GM04503 (cell line): ENCODE results near the gene BRIX1.

Experiments used
- DNase-seq: peaks from one replicate; pipeline ENCODE4 v3.0.0-alpha.2; 2012; ENCODE audit warnings: low read depth

Gene BRIX1, protein sequence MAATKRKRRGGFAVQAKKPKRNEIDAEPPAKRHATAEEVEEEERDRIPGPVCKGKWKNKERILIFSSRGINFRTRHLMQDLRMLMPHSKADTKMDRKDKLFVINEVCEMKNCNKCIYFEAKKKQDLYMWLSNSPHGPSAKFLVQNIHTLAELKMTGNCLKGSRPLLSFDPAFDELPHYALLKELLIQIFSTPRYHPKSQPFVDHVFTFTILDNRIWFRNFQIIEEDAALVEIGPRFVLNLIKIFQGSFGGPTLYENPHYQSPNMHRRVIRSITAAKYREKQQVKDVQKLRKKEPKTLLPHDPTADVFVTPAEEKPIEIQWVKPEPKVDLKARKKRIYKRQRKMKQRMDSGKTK

DNA sequence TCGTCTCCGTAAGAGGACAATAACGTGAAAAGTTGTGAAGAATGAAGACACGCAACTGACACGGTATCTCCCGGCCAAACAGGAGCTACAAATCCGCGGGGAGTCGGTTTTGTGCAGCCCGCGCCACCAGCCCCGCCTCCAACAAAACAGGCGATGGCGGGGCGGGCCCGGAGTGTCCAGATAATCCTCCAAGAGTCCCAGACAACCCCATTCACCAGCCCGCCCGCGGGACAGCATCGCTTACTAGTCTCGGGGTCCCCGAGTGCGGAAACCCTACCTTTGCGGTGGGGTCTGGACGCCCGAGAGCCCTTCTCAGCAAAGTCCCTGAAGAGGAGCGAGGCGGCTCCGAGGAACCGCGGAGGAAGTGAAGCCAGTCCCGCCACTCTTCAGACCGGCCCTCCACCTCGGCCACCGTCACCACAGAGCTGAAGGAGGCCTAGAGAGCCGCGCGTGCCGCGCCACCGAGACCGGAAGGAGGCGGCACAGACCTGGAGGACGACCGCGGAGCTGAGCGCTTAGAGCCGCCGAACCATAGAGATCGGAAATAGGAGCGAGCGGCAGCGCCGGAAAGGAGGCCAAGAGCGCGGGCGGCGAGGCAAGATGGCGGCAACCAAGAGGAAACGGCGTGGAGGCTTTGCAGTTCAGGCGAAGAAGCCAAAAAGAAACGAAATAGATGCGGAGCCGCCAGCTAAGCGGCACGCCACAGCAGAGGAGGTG lies at the start of gene BRIX1, which contains the start of gene RAD1:
Gene BRIX1, plus strand, starts transcription at position 573 of the 717 bp plus-strand sequence. Its CDS starts 28 bp downstream, at position 601.
Gene RAD1, minus strand, starts transcription at position 366 of the 717 bp plus-strand sequence. CDS start 612 bp downstream, outside the sequence.
- DNase-seq = peak; percentile 88

DNA sequence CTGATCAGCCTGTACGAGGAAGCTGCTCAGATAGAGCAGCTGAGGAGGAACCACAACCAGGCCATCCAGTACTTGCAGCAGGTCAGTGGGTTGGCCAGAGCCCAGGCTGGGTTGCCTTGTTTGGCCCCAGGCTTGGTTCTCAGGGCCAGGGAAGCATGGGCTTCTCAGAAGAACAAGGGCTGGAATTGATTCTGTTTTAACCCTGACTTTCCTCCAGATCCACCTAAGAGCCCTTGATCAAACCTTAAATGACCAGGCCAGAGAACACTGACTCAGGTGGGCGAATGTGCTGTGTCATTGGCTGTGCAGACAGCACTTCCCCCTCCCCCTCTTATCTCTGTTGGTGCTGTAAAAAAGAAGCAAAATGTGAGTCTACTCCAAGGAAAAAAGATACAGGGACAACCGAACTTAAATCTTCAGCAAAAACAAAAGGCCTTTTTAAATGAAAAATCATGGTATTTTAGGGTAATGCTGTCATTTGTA lies 48.5 kb upstream of the BRIX1 start:
- no peak for DNase-seq

DNA sequence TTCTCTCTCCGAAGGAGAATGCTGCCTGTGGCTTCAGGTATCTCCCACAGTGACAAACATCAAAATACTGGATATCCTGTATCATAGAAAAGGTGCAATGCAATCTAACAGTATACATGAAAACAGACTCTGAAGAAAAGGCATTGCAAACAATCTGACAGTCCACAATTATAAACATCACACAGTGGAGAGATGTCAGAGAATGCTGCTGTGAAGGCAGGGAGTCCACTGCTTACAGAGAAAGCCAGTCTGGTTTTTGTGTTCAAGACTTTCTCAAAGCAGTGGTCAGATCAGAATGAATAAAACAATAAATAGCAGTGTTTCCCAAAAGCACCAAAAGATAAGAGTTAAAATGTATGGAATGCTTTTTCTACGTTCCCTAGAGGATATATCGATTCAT lies 47.9 kb upstream of the BRIX1 start:
- no peak for DNase-seq

DNA sequence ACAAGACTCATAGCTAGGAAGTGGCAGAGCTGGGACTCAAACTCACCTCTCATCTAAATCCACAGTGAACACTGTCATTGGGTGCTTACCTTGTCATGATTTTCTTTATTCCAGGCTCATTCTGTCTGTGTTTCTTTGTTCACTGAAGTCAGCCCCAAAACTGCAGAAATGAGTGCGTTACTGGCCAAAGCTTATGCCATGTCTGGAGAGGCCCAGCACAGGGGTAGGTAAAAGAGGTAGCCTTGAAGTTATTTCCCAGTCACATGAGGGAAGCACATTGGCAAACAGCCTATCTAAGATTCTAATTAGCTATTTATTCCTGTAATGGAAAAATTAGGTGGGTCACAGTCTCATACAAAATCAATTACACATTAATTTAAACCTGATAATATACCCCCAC lies 46.7 kb upstream of the BRIX1 start:
- no peak for DNase-seq

DNA sequence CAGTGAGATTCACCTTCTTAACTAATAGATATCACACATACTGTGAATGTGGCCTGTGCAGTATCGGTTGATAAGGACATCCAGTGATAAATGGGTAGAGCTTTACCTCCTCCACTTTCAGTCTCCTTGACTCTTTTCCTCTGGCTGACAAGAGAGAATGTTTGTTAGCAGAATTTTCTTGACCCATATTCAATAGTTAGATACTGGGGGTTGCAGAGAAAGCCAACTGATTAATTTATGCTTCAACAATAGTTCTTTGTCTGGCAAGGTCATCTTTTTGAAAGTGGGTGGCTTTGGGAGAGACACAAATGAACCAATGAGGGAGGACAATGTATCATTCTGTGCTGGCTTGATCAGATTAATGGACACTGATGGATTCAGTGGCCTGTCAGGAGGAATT lies 46.3 kb upstream of the BRIX1 start:
- DNase-seq = no peak

DNA sequence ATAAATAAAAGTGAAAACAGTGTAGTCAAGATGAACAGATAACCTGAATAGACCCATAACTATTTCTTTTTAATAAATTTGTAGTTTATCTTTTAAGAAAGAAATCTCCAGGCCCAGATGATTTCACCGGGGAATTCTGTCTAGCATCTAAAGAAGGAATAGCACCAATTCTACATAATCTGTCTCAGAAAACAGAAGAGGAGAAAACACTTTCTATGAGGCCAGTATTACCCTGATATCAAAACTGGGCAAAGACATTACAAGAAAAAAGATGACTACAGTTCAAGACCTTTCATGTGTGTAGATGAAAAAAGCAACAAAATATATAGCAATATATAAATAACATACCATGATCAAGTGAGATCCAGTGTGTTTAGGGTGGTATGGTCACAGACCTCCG lies 45.1 kb upstream of the BRIX1 start:
- DNase-seq = no peak

DNA sequence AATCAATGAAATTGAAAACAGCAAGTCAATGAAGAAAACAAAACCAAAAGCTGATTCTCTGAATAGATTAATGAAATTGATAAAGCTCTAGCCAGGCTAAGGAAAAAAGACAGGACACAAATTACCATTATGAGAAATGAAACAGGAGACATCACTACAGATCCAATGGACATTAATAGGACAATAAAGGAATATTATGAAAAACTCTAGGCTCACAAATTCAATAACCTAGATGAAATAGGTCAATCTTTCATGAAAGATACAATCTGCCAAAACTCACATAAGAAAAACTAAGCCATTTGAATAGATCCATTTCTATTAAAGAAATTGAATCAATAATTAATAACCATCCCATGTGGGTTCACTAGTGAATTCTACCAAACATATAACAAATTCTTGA lies 39.2 kb upstream of the BRIX1 start:
- DNase-seq = no peak

DNA sequence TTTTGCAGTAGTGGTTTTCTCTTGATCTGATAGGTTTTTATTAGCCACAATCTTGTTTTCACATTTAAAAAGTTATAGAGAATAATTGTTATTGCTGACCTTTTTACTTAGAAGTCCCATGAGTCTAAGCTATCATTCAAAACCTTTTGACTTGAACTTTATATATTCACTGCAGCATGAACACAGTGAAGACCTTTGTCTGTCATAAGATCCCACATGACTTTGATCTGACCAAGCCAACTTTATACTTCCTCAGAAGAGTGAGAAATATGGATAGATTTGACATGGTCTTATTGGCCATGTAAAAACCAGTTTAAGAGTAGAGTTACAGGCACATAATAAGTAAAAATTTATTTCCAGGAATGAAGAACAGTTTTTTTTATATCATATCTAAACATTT lies 34.3 kb upstream of the BRIX1 start:
- DNase-seq = no peak

DNA sequence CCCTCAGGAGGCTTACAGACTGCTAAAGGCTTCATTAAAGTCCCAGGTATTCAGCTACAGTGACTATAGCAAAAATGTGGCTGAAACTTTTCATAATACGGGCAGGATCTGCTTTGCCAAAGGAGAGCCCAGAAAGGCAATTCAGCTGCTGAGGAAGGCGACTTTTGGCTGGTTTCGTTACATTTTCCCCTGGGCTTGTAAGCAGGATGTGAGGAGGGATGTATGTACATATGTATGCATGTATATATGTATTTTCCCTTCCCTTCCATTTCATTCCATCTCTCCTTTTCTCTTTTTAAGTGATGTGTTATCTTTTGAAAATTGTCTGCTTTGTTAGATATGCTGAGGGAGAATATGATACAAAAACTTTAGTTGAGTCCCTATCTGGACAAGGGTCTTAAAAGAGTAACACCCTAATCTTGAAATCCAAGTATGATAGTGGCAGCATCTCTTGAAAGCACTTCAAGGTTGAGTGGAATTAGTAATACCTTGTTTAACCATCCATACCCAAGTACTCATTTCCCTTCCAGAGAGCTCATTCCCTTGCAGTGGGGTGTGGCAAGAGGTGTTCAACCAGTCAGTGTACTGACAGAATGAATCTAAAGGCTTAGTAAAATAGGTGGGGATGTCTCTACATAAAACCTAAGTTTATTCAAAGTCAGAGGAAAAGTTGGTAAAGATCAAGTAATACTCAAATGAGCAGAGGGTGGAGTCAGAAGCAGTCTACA lies 29.0 kb upstream of the BRIX1 start:
- DNase-seq = no peak

DNA sequence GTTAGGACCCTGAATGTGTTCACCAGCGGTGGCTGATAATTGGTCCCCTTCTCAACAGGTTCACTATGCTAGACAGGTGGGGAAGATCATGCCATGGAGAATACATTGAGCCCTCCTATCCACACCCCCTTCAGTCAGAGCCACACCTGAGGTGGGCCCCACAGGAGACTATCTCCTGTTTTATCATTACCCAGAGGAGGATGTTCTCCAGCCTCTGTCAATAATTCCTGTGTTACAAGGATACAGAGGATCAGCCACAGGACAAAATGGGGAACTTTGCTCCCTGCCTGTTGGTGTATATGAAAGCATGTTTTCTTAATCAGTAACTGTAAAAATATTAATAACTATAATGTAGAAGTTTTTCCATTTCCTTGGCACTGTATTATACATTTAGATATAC lies 26.1 kb upstream of the BRIX1 start:
- no peak for DNase-seq

DNA sequence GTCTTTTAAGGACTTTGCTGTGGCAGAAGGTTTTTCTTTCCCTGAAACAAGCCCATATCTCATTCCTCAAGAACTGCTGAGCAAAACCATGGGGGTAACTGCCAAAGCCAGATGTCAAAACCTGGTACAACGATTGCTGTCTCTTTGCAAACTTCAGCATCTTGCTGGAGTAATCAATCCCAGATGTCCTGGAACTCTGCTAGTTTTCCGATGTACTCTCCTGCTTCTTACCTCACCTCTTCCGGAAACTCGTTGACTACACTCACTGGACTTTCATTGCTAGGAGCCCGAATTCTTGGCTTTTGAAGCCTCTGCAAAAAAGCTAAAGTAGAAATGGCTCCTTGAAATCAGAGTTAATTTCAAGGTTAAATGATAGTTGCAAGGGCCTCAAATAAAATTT lies 23.5 kb upstream of the BRIX1 start:
- DNase-seq = peak; percentile 74

DNA sequence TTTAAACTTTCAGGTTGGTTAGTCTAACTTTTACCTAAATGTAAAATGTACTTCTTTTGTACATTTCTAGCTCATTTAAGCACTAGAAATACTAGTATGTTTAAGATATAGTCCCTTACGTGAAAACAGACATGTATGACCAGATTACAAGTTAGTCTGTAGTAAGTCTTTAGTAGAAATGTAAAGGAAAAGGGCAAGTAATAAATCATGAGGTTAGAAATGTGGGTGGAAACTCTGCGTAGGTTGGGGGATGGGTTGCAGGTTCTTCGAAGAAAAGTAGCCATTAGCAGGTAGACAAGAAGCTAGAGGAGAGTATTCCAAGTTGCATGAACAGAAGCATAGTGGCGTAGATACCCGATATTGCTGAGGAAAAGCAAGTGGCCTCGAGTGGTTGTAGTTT lies 23.1 kb upstream of the BRIX1 start:
- DNase-seq = no peak

DNA sequence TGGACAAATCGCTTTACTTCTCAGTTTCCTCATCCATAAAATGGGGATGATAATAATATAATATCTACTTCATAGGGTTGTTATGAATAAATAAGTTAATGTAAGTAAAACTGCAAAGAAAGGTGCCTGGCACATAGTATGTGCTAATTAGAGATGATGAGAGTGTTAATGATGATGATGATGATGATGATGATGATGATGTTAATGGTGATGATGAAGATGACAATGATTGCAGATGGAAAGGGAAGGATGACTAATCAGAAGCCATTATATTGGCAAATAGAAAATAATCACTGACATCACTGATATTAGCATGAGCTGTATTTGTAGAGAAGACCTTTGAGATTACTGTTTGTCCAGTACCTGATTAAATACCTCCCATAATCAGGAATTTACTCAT lies 20.8 kb upstream of the BRIX1 start:
- no peak for DNase-seq

DNA sequence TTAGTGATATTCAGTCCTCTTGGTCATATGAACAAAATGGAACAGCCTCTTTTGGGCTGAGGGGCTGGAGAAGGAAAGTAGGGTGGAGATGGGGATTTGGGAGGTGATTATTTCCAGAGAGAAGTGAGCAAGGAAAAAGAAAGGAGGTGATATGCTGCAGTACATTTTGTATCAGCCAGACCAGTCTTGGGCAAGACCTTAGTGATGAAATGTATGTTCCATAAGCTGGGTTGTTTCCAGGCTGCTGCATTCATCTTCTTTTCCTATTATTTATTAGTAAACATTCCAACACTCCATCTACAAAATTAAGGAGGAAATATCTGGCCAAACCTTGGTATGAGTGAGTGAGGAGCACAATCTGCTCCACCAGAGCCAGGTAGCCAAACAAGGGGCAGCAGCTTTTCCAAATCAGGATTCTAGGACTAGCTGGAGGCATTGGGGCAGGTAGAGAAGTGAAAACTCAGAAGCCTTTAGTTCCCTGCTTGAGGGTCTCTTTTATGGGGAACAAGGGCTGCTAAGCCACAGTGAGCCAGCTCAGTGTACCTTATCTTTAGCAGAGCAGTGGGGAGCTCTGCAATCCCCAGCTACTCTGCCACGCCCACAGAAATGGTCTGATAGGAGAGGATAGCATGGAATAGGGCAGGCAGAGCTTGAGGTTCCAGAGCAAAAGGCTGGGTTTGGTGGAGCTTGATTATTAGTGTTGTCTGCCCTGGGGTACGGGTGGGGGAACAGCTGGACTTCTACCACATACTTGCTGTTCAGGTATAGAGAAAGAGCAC lies 19.7 kb upstream of the BRIX1 start:
- DNase-seq = no peak

DNA sequence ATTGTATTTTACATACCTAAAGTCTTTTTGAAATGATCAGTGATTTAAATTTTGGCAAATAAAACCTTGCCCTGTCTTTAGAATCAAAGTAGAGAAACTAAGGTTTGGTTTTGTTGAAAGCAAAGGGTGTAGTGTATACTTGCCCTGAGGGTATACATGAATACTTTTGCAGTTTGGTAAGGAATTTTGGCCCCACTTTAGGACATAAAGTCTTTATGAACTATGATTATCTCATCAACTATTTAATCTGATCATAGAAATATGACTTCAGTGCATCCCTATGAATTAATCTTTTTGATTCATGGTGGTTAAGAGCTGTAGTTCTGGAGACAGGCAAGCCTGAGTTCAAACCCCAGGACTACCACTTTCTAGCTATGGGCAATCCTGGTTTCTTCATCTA lies 17.9 kb upstream of the BRIX1 start:
- no peak for DNase-seq

DNA sequence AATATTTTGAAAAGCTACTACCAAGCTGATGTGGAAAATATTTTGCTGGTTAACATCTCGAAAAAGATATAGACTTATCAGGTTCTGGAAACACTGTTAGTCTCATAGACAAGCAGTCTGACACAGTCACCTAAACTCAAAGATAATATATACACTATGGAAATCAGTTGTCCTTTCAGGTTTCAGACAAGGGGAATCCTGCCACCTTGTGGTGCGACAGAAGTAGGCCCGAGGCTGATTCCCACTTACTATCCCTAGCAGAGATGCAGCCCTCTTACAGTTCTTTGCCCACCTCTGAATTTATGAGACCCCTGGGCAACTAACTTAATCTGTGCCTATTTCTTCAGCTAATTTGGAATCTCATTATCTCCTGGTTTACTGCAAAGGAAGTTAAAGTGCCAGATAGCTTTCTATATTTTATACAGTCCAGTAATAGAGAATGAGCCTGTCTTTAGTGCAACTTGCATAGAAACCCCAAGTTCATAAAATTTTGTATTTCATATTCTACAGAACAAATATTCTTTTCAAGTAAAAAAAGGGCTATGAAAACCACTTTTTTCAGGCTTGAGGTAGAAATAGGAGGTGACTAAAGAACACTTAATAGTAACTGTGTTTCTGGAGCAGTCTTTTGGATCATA lies 17.1 kb upstream of the BRIX1 start:
- peak; percentile 13 for DNase-seq

DNA sequence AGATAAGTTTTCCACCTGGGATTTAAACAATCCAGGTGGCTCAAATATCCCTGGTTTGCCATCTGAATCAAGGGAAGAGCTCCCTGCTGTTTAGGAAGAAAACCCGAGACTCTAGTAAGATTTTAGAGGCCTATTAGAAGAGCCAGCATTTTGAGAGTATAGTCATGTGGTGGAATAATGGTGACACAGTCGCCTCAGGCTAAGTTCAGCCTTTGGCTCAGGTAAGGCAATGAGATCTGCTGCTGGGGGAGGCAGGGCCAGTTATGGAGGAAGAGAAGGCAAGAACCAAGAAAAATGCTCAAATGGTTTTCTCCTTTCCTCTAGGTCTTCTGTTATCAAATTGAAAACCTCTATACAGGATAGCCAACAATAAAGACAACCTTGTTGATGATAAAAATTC lies 16.4 kb upstream of the BRIX1 start:
- no peak for DNase-seq

DNA sequence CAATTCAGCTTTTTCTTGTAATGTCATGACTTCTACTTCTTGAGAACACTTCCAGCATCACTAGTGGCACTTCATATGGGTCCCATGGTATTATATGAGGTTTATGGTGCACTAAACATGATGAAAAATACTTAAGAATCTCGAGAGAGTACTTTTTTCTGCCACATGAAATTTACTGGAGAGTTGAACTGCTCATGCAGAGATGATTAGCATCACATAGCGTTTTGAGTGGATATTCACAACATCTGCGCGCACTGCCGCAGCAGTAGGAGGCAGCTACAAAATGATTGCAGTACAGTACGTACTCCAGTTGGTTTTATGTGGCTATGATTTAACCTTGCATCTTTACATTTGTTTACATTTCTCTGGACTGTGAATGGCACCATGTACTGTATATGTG lies 14.9 kb upstream of the BRIX1 start:
- no peak for DNase-seq

DNA sequence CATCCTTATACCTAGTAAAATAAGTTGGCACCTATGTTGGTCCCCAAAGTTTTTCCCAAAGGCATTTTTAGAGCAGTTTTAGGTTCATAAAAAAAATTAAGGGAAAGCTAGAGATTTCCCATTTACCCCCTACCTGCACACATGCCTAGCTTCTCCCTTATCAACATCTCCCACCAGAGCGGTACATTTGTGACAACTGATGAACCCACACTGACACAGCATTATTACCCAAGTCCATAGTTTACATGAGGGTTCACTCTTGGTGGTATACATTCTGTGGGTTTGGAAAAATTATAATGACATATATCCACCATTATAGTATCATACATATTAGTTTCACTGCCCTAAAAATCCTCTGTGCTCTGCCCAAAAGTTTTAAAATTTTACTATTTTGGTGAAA lies 12.3 kb upstream of the BRIX1 start:
- DNase-seq = no peak

DNA sequence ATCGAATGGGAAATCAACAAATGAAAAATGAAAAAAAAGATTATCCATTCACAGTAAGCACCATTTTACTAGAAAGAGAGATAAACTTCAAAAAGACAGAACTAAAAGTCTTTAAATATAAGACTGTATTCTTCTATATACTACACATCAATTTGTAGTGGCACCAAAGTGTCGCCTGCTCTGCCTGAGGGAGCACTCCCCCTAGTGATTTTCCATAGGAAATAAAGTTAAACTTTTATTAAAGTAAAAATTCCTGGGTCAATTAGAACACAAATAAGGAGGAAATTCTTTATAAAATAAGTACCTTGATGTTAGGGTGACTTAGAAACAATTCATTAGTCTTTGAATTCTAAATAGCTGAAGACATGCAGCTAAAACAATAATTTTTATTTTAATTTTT lies 9.9 kb upstream of the BRIX1 start:
- DNase-seq = no peak

DNA sequence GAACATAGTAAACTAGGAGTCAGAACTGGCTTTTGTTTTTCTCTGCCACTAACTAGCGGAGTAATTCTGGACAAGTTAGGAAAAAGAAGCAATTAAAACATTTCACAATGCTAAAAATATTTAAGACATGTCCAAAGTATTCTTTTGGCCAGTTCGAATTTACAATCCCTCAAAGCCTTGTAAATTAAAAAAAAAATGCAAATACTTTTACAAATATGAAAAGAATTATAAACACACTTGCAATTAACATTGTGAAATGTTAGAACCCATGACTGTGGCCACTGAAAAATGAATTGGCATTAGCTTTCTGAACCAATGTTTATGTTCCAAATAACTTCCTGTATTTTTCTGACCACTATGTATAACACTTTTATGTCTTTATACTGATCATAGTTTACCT lies 2.4 kb upstream of the BRIX1 start:
- peak; percentile 86 for DNase-seq
